Measurements from ENCODE around the gene ADCY10.
"Not testable (repeated sequence)": the region's sequence is repeated elsewhere in the genome, so short reads cannot be mapped to it uniquely, and the experiment has no call there.

The ADCY10 gene

GRCh38 chr1:167924543-167925231 is 10.8 kb upstream of the ADCY10 start:
- DNase-seq: no peak

GRCh38 chr1:167924102-167924501 is 10.2 kb upstream of the ADCY10 start:
- no peak for DNase-seq

- no peak for DNase-seq
Observed at GRCh38 chr1:167923324-167924056, 9.6 kb upstream of the ADCY10 start.

DNA sequence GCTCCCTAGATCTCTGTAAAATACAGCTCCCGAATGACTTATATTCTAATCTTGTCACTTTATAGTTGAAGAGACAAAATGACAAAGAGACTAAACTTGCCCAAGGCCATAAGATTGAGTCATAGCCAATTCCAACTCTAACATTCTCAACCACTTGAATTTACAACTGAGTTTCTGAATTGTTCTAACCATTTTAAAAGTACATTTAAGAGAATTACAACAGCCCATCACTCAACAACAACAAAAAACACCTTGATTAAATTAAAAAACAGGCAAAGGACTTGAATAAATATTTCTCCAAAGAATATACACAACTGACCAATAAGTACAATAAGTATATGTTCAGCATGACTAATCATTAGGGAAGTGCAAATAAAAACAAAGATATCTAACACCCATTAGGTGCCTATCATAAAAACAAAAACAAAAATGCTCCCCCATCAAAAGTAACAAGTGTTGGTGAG is 8.7 kb upstream of the ADCY10 start:
- DNase-seq: no peak

GRCh38 chr1:167922023-167922422 is 8.1 kb upstream of the ADCY10 start:
- DNase-seq: no peak

GRCh38 chr1:167916766-167917511 is 3.0 kb upstream of the ADCY10 start:
- DNase-seq: no peak

- no peak for DNase-seq
Observed at GRCh38 chr1:167915569-167915968, 1.6 kb upstream of the ADCY10 start.

DNA sequence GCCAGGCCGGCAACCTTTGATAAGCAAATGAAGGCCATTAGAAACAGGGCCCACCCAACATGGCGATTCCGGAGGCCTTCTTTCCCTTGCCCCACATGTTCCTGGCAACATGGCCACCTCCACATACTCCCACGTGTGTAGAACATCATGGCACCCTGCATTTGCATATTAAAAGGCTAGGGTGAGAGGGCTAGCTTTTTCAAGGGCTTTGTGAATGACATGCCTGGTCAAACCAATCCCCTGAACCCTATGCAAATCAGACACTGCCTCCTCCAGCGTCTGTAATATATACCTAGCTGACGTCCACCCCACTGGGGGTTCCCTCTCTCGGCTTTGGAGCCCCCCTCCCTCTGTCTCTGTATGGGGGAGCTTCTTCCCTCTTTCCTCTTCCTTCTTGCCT is 1.6 kb downstream of the ADCY10 start:
- DNase-seq: no peak

- no peak for DNase-seq
Observed at GRCh38 chr1:167911413-167911812, 2.5 kb downstream of the ADCY10 start.

DNA sequence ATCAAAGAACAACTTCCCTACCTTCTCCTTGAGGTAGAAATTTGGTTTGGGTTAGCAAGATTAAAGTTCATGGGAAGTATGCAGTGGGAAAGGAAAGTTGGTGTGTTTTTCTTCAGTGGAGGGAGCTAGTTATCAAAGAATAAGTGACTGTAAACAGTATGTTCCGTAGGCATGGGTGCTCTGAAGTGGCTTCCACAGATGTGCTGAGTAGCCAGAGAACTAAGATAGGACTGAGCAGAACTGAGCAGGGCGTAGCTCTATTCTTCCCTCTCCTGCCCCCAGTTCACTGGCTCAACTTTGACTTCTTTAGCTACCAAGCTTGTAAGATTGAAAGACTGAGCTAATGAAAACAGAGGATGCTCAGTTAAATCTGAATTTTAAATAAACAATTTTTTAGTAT is 3.4 kb downstream of the ADCY10 start:
- no peak for DNase-seq

DNA sequence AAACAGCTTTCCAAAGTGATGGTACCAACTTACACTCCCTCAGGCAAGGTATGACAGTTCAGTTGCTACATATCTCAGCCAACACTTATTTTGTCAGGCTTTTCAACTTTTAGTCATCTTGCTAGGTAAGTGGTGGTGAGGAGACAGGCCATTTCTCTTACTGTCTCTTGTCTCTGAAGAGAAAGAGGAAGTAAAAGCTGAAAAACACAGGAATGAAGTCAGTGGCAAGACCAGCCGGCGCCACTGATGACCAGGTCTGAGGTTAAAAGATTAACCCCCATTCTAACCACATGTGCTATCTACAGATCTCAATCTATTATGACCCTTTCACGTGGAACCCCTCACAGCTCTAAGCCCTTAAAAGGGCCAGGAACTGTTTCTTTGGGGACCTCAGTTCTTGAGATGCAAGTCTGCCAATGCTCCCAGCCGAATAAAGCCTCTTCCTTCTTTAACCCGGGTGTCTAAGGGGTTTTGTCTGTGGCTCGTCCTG is 4.2 kb downstream of the ADCY10 start:
- no peak for DNase-seq

GRCh38 chr1:167905671-167906070 is 8.3 kb downstream of the ADCY10 start:
- no peak for DNase-seq

DNA sequence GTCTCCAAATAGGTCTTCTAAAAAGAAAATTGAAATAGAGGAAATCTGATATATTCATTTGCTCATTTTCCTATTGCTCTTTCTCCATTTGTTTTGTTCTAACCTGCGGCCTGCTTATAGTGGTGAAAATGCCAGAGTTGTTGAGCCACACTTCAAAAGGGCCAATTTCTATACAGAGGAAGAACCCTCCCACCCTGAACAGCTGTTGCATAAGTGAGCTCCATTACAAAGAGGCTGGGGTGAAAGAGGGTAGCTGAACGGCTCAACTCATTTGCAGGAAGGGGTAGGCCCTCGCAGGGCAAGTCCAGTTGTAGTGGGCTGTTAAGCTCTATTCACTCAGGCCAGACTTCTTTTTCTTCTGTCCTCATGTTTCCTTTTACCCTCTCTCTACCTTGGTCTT is 8.8 kb downstream of the ADCY10 start:
- no peak for DNase-seq

DNA sequence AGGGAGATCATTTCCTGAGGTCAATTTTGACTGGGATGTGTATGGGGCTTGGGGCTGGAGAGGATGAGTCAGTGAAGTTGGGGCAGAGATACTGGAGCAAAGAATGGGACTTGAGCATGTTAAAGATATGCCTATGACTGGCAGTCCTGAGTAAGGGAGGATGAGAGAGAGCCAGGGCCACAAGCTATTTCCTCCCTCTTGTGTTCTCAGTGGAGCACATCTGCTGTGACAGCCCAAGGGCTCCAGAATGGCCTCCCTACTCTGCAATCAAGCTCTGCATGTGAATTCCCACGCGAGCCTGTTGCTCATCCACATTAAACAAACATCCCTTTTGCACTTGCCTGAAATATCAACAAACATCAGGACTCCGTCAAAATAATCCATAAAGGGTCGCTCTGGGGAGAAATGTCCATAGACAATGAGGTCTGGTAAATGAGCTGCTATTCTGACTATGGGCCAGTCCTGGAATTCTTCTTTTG is 9.2 kb downstream of the ADCY10 start:
- DNase-seq: no peak

- DNase-seq: no peak
Observed at GRCh38 chr1:167900907-167901306, 13.0 kb downstream of the ADCY10 start.

DNA sequence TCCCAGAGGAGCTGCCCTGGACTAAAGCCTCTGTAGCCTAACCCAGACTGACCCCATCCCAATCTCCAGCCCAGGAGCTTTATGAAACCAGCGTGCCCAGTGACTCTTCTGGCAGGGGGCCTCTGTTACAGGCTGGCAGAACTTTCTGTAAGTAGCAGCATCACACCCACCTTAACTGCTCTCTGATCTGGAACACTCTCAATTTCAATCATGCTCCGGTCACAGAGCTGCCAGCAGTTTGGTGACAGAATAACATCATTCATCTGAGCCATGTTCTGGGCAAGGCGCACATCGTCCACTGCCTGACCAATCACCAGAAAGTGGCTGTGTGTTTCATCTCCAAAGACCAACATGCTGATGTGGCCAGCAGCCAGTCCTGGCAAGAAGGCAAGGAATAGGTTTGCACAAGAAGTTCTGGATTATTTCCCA is 14.7 kb downstream of the ADCY10 start:
- DNase-seq: no peak

DNA sequence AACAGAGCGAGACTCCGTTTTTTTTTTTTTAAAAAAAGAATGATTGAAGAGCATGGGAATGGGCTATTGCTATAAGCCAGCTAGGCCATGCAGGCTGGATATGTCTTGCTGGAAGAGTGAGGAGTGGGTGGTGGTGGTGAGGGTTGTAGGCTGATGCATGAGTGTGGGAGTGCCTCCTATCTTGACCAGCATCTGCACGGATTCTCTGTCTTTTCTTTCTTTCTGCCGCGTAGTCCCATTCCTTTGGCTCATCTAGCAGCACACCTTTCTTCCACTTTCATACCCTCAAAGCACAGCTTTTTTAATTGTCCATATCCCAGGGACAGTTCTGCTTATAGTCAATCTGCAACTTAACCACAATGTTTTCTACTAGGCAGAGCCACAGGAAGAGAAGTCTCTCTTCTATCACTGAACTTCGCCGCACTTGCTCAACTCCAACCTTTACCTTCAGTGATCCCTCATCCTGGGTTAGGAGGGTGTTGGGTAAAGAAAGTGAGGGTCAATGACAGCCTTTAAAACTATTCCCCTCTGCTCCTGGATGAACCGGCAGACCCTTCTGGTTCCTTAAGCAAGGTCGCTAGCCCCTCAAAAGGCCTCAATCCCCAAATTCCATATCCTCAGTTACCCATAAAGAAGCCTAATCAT is 15.2 kb downstream of the ADCY10 start:
- DNase-seq: no peak

GRCh38 chr1:167893798-167894197 is 20.1 kb downstream of the ADCY10 start:
- no peak for DNase-seq

GRCh38 chr1:167890400-167890799 is 23.5 kb downstream of the ADCY10 start:
- no peak for DNase-seq

GRCh38 chr1:167887187-167887586 is 26.7 kb downstream of the ADCY10 start:
- not testable (repeated sequence) for DNase-seq

DNA sequence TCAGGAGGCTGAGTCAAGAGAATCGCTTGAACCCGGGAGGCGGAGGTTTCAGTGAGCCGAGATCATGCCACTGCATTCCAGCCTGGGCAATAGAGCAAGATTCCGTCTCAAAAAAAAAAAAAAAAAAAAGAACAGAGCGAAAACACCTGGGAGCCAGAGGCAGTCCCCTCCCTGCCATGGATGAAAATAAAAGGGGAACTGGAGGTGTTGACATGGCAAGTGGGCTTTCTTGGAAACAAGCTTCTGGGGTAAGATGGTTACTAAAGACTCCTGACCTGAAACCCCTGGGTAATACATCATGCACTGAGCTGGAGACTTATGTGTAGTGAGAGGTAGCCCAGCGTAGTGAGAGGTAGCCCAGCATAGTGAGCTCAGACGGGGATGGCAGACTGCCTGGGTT is 31.6 kb downstream of the ADCY10 start:
- no peak for DNase-seq

DNA sequence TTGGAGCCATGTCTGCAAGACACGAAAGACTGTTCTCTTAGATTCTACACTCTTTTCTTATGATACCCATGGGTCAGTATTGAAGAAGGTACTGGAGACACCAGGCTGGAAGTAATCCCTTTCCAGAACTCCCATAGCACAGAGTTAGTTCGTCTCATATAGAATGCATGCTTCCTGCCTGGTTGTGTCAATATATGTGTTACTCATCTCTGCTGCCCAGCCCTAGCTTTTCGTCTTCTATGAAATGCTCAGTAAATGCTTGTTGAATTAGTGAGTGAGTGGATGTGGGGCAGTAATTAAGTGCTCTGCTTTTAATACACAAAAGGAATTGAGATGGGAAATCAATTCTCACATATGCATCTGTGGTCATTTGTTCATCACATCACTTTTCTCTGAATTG is 32.1 kb downstream of the ADCY10 start:
- DNase-seq: no peak

GRCh38 chr1:167881069-167881468 is 32.9 kb downstream of the ADCY10 start:
- DNase-seq: no peak
